Panc1 (cell line): ENCODE data around the gene EVI2A. TPM values are rescaled to one million over a fixed set of nuclear protein-coding genes. Genes with fewer than 3 reads are reported as not detected.
"Not testable (repeated sequence)": the region's sequence is repeated elsewhere in the genome, so short reads cannot be mapped to it uniquely, and the experiment has no call there.

Experiments
- ATAC-seq: fragments of 200-7000 bp; cut with Tn5 transposase; 2 replicates; pipeline ENCODE4 v1.9.1; 2020; ENCODE audit warnings: mild to moderate bottlenecking, moderate library complexity
- BruUV-seq: library from RNA; stranded (reverse); fragments of 400-500 nt; replicated peaks from 2 replicates; lab custom pipeline; 2021; lab: Mats Ljungman, UMichigan
- CTCF ChIA-PET: fragments of 300-600 bp; sonication (Branson Sonifier 250); formaldehyde crosslinking; loops from one replicate; lab custom pipeline; 2022; ENCODE audit warnings: antibody characterized with exemption; lab: Charles Lee
- POLR2A ChIA-PET: fragments of 300-600 bp; sonication (Branson Sonifier 250); formaldehyde crosslinking; loops from one replicate; lab custom pipeline; 2022; ENCODE audit warnings: antibody characterized with exemption; lab: Charles Lee
- DNase-seq: peaks from one replicate; pipeline ENCODE4 v3.0.0-alpha.2; 2010; ENCODE audit warnings: low read depth, low spot score
- H3K27ac ChIP-seq: 2 replicates; pipeline ENCODE4 v1.5.1; 2011; ENCODE audit warnings: mild to moderate bottlenecking, low read length, inconsistent platforms
- H3K27me3 ChIP-seq: fragments of 200-500 bp; sonication (Bioruptor generic); 2 replicates; pipeline ENCODE4 v1.6.0; 2014; ENCODE audit warnings: low read length, inconsistent platforms; ENCODE audit not compliant: control insufficient read depth, insufficient read depth
- H3K36me3 ChIP-seq: fragments of 200-500 bp; sonication (Bioruptor generic); 2 replicates; pipeline ENCODE4 v1.5.1; 2014; ENCODE audit warnings: inconsistent platforms, mild to moderate bottlenecking, low read length, moderate library complexity; ENCODE audit not compliant: control insufficient read depth, insufficient read depth
- H3K4me1 ChIP-seq: 2 replicates; pipeline ENCODE4 v1.5.1; 2011; ENCODE audit warnings: inconsistent platforms, mild to moderate bottlenecking, low read length, moderate library complexity; ENCODE audit not compliant: control insufficient read depth, insufficient read depth
- H3K4me3 ChIP-seq, 2 experiments: 2 replicates each; pipeline ENCODE4 v1.5.1; 2011 to 2012; ENCODE audit warnings: low read depth in 2 of 2, low read length in 2 of 2, mild to moderate bottlenecking in 2 of 2, inconsistent platforms in 1 of 2, moderate library complexity in 1 of 2
- H3K9me3 ChIP-seq: fragments of 200-500 bp; sonication (Bioruptor generic); 2 replicates; pipeline ENCODE4 v1.5.1; 2014; ENCODE audit warnings: low read depth, mild to moderate bottlenecking, inconsistent platforms, low read length, moderate library complexity; ENCODE audit not compliant: control insufficient read depth, insufficient read depth
- CTCF ChIP-seq: fragments of 450-650 bp; IDR thresholded peaks from 2 replicates; pipeline ENCODE4 v1.5.1; 2017; ENCODE audit warnings: mild to moderate bottlenecking
- POLR2AphosphoS5 ChIP-seq: IDR thresholded peaks from 2 replicates; pipeline ENCODE4 v1.6.1; 2012; ENCODE audit warnings: mild to moderate bottlenecking, low read depth, low read length, moderate library complexity
- REST ChIP-seq, 2 experiments: IDR thresholded peaks; 2 replicates each; pipeline ENCODE4 v1.6.1; 2011 to 2012; ENCODE audit warnings: low read depth in 2 of 2, control low read depth in 1 of 2, low read length in 1 of 2, mild to moderate bottlenecking in 1 of 2, moderate library complexity in 1 of 2; ENCODE audit not compliant: insufficient read depth in 1 of 2
- SIN3A ChIP-seq: IDR thresholded peaks from 2 replicates; pipeline ENCODE4 v1.6.1; 2012; ENCODE audit warnings: low read depth, mild to moderate bottlenecking, low read length, moderate library complexity, borderline replicate concordance; ENCODE audit not compliant: insufficient read depth
- TCF7L2 ChIP-seq: IDR thresholded peaks from 2 replicates; pipeline ENCODE4 v1.6.1; 2011; ENCODE audit warnings: mild to moderate bottlenecking, low read depth, low read length, inconsistent platforms
- in situ Hi-C: cut with HindIII; loops from 2 replicates; pipeline ENCODE4 v1.10.0; 2016; ENCODE audit warnings: low sequenced_read_pairs, low pct_unique_long_range_greater_than_20kb
- intact Hi-C: fragments of 100-400 bp; cut with micrococcal nuclease; formaldehyde crosslinking; loops from one replicate; pipeline ENCODE4 v1.10.0; 2022; ENCODE audit not compliant: unreplicated experiment
- total RNA-seq: library from RNA; stranded (reverse); gene quantifications from one replicate; pipeline ENCODE4 v1.2.1, GENCODE V29; 2021; ENCODE audit not compliant: unreplicated experiment

Gene EVI2A
- total RNA-seq, 1 experiment from 2014 or later, result not detected

- intact Hi-C loops, result no loop called here
- no TSS peak for BruUV-seq
- no peaks in the 10 kb centered on the region for H3K9me3 ChIP-seq
- DNase-seq (no peak), ATAC-seq (no peak)
- H3K27me3 ChIP-seq, result no peaks in the 10 kb centered on the region
- in situ Hi-C loops, result no loop called here
- ChIA-PET POLR2A (no interaction called here), CTCF (no interaction called here)
- no peak overlapping the region for H3K27ac ChIP-seq
- no peak for TF ChIP-seq CTCF
- H3K36me3 ChIP-seq, result no peaks in the 10 kb centered on the region; the same call in 1 of the 2 replicates
- no peaks in the 10 kb centered on the region for H3K4me1 ChIP-seq
- no peak overlapping the region for H3K4me3 ChIP-seq
Measured at GRCh38 chr17:31291820-31292219, 29.6 kb downstream of the EVI2A start.

- in situ Hi-C loops, result no loop called here
- ATAC-seq, result no peak
- no peak for DNase-seq
- H3K27me3 ChIP-seq, result no peaks in the 10 kb centered on the region
- H3K4me3 ChIP-seq, result no peak overlapping the region
- no peak overlapping the region for H3K27ac ChIP-seq
- TF ChIP-seq TCF7L2 (no peak), CTCF (no peak), REST (IDR thresholded peaks at IDR 0.05; ENCODE audit: insufficient read depth in 1 of 2, low read depth in 2 of 2, low read length in 1 of 2) (no peak), POLR2AphosphoS5 (no peak), SIN3A (no peak)
- H3K36me3 ChIP-seq, result no peaks in the 10 kb centered on the region; the same call in 1 of the 2 replicates
- BruUV-seq, result no TSS peak
- H3K9me3 ChIP-seq, result no peaks in the 10 kb centered on the region
- CTCF ChIA-PET, result no interaction called here
- no peaks in the 10 kb centered on the region for H3K4me1 ChIP-seq
- POLR2A ChIA-PET, result no interaction called here
- intact Hi-C loops, result no loop called here
Measured at GRCh38 chr17:31289790-31290189, 31.6 kb downstream of the EVI2A start.

GRCh38 chr17:31287932-31288331 lies 33.5 kb downstream of the EVI2A start:
- POLR2A ChIA-PET, H3K27ac ChIP-seq, in situ Hi-C loops, BruUV-seq, H3K36me3 ChIP-seq, DNase-seq, H3K4me3 ChIP-seq, ATAC-seq, H3K9me3 ChIP-seq, H3K27me3 ChIP-seq, intact Hi-C loops, H3K4me1 ChIP-seq: not testable (repeated sequence)
- CTCF ChIA-PET, result interaction anchor here (0.6 to 0.7 kb wide), 2 partner anchors 625 to 940 kb away, joined by 3 to 4 read pairs; no protein-coding TSS in a partner anchor
